ENCODE results near the gene TRMT13. TPM values are rescaled to one million over a fixed set of nuclear protein-coding genes. Genes with fewer than 3 reads are reported as not detected.

The TRMT13 gene
- total and polyA plus RNA-seq, 7 donors = 2.4 to 26.4 (median 17.4) TPM

GRCh38 chr1:100101564-100101963 is 31.4 kb upstream of the TRMT13 start:
- Histone ChIP-seq H3K4me1 (no peaks in the 10 kb centered on the region), H3K27me3 (no peaks in the 10 kb centered on the region), H3K36me3 (peaks cover 4 to 58% (median 8%) of the 10 kb centered on the region in 4 donors), H3K27ac (no peak overlapping the region), H3K9me3 (no peaks in the 10 kb centered on the region), H3K4me3 (no peak overlapping the region)
- WGBS, 2 donors = 92 to 93% methylated on average over 2 of the region's 2 CpGs
- TF ChIP-seq CTCF (IDR thresholded peaks at IDR 0.05) (no peak), EP300 (IDR thresholded peaks at IDR 0.05) (no peak), POLR2A (IDR thresholded peaks at IDR 0.05) (no peak), POLR2AphosphoS5 (IDR thresholded peaks at IDR 0.05) (no peak)
- no peak for DNase-seq
- intact Hi-C loops (cut with DNase I) = no loop called here

- Histone ChIP-seq H3K4me3 (no peak overlapping the region), H3K4me1 (no peaks in the 10 kb centered on the region), H3K9me3 (no peaks in the 10 kb centered on the region), H3K27me3 (no peaks in the 10 kb centered on the region), H3K27ac (no peak overlapping the region), H3K36me3 (peaks cover 4 to 58% (median 10%) of the 10 kb centered on the region in 4 donors)
- TF ChIP-seq POLR2A (IDR thresholded peaks at IDR 0.05) (no peak), CTCF (IDR thresholded peaks at IDR 0.05) (no peak), POLR2AphosphoS5 (IDR thresholded peaks at IDR 0.05) (no peak), EP300 (IDR thresholded peaks at IDR 0.05) (no peak)
- WGBS, 2 donors = 92 to 94% methylated on average over 4 of the region's 4 CpGs
- no peak for DNase-seq
- intact Hi-C loops (cut with DNase I) = no loop called here
These were observed 25.3 kb upstream of the TRMT13 start for GRCh38 chr1:100107696-100108095.

- no peaks in the 10 kb centered on the region for H3K9me3 ChIP-seq
- H3K36me3 ChIP-seq = peaks cover 0 to 41% (median 2%) of the 10 kb centered on the region in 4 donors
- intact Hi-C loops (cut with DNase I) = no loop called here
- TF ChIP-seq POLR2AphosphoS5 (IDR thresholded peaks at IDR 0.05) (no peak), EP300 (IDR thresholded peaks at IDR 0.05) (no peak), POLR2A (IDR thresholded peaks at IDR 0.05) (no peak), CTCF (IDR thresholded peaks at IDR 0.05) (no peak)
- H3K27me3 ChIP-seq = no peaks in the 10 kb centered on the region
- no peak overlapping the region for H3K27ac ChIP-seq
- H3K4me3 ChIP-seq = no peak overlapping the region
- H3K4me1 ChIP-seq = no peaks in the 10 kb centered on the region
- DNase-seq = no peak
These were observed 23.4 kb upstream of the TRMT13 start for GRCh38 chr1:100109554-100110066.

- DNase-seq = no peak
- TF ChIP-seq POLR2AphosphoS5 (IDR thresholded peaks at IDR 0.05) = no peak
- TF ChIP-seq EP300 (IDR thresholded peaks at IDR 0.05) = no peak
- TF ChIP-seq POLR2A (IDR thresholded peaks at IDR 0.05) = no peak
- no peak for TF ChIP-seq CTCF (IDR thresholded peaks at IDR 0.05)
- Histone ChIP-seq H3K36me3 (peaks cover 0 to 17% (median 0%) of the 10 kb centered on the region in 4 donors), H3K27me3 (no peaks in the 10 kb centered on the region), H3K4me1 (no peaks in the 10 kb centered on the region), H3K27ac (no peak overlapping the region), H3K9me3 (no peaks in the 10 kb centered on the region), H3K4me3 (no peak overlapping the region)
- WGBS, 2 donors = 95 to 98% methylated on average over 4 of the region's 4 CpGs
- intact Hi-C loops (cut with DNase I) = no loop called here
These were observed 17.4 kb upstream of the TRMT13 start for GRCh38 chr1:100115524-100115923.

GRCh38 chr1:100122177-100122576 is 10.8 kb upstream of the TRMT13 start:
- no peaks in the 10 kb centered on the region for H3K27me3 ChIP-seq
- 86 to 91% methylated on average over 1 of the region's 1 CpG for WGBS, 2 donors
- intact Hi-C loops (cut with DNase I) = no loop called here
- no peaks in the 10 kb centered on the region for H3K9me3 ChIP-seq
- no peak overlapping the region for H3K4me3 ChIP-seq
- DNase-seq = no peak
- no peak overlapping the region for H3K27ac ChIP-seq
- H3K4me1 ChIP-seq = no peaks in the 10 kb centered on the region
- TF ChIP-seq POLR2AphosphoS5 (IDR thresholded peaks at IDR 0.05) (no peak), CTCF (IDR thresholded peaks at IDR 0.05) (no peak), POLR2A (IDR thresholded peaks at IDR 0.05) (no peak), EP300 (IDR thresholded peaks at IDR 0.05) (no peak)
- H3K36me3 ChIP-seq = peaks cover 0 to 26% (median 0%) of the 10 kb centered on the region in 4 donors
